HG03378 (cell line): ENCODE data around the gene SGCE.

Experiments used
- ATAC-seq: cut with Tn5 transposase; IDR thresholded peaks from one replicate; pipeline ENCODE4 v1.9.1; 2021; ENCODE audit warnings: mild to moderate bottlenecking, moderate library complexity; ENCODE audit not compliant: unreplicated experiment

The SGCE gene

GRCh38 chr7:94630855-94631254 is 25.1 kb downstream of the SGCE start:
- no peak for ATAC-seq

DNA sequence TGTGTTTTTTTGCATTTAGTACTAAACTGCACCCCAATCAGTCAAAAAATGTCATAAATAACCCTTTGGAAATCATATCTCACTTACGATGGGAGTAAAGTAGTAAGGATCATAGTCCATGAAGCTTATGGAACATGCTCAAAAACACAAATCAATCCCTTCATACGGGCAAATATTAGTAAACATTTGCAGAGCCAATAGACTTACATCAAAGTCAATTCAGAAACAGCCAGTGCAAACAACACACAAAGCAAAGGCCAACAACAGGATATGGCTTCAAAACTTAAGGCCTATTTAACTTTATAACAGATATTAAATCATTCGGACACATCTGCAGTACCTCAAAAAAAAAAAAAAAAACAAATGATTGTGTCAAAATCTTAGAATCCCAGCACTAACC is 32.1 kb downstream of the SGCE start:
- ATAC-seq, result no peak

DNA sequence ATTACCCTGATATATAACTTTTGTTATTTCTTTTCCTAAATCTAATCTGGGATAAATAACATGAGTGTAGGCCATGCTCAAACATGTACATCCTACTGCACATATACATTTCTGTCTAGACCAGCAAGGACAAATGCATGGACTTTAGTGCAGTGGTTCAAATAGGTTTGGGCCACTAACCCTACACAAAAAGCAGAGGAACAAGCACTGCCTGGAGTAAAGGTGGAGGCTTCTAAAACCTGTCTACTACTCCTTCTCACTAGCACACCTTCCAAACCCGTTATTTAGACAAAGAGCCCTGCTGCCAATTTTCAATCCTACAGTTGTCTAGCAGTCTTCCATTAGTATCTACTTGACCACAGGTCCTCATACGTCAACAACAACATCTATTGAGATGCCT is 34.8 kb downstream of the SGCE start:
- ATAC-seq, result no peak

- ATAC-seq, result peak; percentile 99
Measured at GRCh38 chr7:94620703-94621118, 35.2 kb downstream of the SGCE start.

DNA sequence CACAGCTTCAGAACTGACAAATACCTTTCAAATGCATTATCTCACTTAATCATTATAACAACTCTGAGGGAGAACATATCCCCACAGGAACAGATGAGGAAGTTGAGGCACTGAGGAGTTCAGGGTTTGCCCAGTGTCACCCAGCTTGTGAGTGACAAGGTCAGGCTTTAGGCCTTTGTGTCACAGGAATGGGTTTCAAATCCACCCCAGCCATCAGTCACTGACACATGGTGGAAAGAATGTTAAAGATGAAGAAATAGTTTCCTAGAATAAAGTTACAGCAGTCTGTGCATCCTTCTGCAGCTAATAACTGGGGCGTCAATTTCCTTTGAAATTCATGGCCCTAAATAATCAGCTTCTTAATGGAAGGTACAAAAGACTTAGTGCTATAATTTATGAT is 37.8 kb downstream of the SGCE start:
- ATAC-seq, result no peak

DNA sequence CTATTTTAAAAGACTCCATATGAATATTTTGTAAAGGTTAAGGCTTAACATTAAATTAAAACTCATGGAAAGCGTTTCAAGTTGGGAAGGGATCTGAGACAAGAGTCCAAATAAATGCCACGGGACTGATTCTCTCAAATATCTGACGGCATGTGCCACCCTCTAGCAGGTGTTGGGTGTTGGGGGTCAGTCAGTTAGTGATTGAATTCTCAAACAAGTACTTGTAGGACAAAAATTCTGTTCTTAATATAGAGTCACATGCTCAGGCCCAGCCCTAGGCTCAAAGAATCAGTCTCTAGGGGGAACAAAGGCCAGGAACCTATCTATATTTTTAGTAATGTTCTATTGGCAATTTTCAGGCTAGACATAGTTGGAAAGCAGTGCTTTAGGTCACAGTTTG is 39.1 kb downstream of the SGCE start:
- ATAC-seq, result no peak

DNA sequence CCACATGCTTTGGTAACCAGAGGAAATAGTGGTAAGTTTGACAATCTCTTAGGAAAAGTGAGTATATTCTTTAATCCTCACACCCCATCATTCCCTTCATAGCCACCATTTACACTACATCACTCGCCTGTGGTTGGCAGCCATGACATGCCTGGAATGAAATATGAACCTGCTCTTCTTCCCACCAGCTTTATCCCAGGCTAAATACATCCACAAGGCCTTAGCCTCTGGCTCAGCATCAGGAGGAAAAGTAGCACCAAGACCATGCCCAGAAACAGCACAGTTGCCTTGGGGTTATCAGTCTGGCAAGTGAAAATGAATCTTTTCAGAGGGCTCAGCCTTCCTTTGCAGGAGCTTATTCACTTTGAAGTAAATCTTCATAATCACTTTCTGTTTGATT is 40.3 kb downstream of the SGCE start:
- no peak for ATAC-seq

DNA sequence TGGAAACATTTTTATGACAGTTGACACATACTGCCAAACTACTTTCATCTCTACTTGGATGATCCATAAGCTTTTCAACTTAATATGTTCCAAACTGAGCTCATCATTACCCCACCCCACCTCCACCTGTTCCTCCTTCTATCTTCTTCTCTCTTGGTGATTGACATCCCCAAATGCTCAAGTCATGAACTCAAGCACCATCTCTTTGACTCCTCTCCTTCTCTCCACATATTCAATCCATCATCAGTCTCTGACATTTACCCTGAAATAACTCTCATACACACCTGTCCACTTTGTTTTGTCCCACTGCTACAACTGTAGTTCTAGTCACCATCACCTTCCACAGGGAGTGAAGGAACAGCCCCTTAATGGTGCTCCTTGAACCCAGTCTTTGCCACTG is 43.3 kb downstream of the SGCE start:
- no peak for ATAC-seq

DNA sequence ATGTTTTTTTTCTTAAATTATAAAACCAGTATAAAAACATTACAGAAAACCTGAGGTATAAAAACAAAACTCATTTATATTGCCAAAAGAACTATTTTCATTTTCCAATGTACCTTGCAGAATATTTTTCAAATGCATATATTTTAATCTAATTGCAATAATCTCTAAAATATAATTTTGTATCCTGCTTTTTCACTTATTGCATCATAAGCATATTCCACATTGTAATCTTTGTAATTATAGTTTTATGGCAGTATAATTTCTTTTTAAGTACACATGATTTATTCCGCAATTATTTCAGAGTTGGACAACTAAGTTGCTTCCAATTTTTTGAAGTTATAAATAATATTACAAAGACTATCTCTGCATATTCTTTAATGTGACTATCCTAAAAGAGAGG is 43.7 kb downstream of the SGCE start:
- no peak for ATAC-seq

- no peak for ATAC-seq
Measured at GRCh38 chr7:94609561-94609960, 46.4 kb downstream of the SGCE start.

DNA sequence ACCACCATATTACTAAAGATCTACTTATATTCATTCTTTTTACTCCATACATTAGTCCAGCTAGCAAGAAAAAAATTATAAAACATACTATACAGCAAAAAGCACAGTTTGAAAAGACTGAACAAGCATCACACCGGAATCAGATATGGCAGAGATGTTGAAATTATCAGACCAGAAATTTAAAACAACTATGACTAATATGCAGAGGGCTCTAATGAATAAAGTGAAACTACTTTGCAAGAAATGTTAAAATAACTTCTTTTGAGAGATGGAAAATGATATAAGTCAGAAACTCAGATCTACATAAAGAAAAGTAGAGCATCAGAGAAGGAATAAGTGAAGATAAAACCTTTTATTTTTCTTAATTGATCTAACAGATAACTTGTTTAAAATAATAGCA is 50.9 kb downstream of the SGCE start:
- peak; percentile 83 for ATAC-seq

DNA sequence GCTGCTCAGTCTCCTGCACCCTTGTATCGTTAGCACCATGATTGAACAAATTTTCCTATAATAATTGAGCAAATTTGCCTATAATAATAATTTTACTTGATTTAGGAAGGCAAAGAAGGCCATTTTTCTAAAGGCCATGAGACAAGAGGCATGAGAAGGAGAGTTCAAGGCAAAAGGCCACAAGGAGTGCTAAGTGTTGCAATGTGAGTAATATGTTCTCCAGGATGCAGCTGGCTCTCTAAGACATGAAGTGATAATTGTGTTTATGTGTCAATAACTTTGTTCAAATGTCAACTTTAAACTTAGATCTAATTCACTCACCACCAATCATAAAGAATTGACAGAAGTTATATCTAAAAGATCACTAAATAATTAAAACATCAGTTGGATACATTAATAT is 53.8 kb downstream of the SGCE start:
- no peak for ATAC-seq

DNA sequence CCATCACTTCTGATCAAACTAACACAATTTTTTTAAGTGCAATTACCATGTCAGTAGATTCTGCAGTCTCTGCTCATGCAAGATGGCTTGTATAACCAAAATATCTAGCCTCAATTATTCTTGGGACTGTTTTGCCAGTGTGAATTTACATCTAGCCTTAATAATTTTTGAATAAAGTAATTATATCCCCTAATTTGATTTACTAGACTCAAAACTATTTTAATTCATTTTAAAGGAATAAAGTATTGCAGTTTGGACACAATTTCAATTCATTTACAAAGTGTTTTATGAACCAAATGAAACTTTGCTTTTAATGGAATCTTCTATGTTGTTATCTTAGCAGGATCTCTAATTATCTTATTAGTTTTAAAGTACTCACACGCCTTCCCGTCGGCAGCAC is 55.7 kb downstream of the SGCE start:
- ATAC-seq, result no peak

- no peak for ATAC-seq
Measured at GRCh38 chr7:94595717-94596116, 60.2 kb downstream of the SGCE start.

GRCh38 chr7:94594882-94595281 is 61.1 kb downstream of the SGCE start:
- ATAC-seq, result no peak

DNA sequence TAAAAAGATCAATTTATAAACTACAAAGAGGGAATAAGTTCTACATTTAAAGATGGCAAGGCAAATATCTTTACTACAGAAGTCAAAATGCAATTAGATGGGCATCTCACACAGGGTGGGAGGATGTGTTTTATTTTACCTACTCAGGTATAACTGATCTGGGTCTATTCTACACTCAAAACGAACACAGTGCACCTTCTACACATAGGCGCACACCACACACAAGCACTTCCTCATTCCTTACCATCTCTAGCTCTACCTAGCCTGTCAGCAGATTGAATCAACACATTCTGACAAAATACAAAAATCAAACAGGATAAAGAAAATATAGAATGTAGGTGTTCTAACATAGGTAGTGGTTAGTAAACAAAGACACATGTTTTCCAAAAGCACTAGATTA is 64.8 kb downstream of the SGCE start:
- peak; percentile 72 for ATAC-seq

DNA sequence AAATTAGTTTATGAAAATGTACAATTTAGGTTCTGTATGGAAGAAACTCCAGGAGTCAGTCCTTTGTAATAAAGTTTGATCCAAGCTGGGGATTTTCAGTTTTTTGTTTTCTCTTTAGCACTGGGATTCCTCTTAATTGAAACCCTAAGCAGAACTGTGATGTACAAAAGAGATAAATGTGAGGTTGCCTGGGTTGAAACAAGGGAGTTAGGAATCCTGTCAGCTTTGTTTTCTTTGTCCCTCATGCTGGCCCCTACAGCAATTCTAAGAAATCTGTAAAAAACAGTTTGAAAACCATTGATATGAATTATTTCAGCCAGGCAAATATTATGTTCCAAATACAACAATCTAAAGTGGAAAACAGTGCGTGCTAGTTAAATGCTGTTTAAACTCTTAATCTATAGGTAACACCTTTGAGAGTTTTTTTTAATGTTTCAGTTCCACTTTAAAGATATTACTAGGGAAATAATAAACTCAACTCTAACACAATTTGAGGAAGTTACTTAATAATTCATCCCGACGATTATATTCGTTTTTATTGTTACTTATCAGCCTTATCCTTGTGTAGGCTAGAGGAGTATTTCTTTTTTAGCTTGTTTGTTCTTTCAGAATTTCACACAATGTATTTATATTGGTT is 65.3 kb downstream of the SGCE start:
- ATAC-seq, result peak; percentile 52

GRCh38 chr7:94588075-94588474 is 67.9 kb downstream of the SGCE start:
- ATAC-seq, result no peak

DNA sequence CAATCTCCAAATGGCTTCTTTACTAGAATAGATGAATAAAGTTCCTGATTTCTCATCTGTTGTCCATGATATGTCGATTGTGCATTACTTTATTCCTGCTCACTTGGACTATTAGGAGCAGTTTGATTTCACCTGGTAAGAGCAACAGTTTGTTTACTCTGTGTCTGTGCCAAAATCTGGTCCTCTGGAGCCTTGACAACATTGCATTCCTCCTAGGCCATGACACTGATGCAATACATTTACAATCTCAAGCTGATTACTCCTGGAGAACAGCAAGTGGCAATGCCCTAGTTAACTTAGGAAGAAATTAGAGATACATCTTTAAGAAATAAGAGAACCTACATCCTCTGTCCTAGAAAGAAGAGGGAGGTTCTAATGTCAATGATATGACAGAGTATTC is 71.8 kb downstream of the SGCE start:
- ATAC-seq, result no peak

DNA sequence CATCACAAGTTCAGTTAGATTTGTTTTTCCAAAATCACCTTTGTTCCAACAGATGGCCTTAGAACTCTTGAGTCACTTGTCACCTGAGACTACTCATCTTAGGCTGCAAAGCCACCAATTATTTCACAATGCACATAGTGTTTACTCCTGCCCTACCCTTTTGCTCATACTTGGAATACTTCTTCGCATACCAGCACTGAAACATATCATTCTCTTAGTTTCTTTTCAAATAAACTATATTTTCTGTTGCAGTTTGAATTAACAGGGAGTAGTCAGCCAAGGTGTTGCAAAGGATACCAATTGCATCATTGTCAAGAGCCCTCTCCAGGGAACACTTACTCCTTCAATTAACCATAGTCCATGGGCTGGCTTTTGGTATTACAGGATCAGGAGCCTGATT is 75.3 kb downstream of the SGCE start:
- ATAC-seq, result no peak

DNA sequence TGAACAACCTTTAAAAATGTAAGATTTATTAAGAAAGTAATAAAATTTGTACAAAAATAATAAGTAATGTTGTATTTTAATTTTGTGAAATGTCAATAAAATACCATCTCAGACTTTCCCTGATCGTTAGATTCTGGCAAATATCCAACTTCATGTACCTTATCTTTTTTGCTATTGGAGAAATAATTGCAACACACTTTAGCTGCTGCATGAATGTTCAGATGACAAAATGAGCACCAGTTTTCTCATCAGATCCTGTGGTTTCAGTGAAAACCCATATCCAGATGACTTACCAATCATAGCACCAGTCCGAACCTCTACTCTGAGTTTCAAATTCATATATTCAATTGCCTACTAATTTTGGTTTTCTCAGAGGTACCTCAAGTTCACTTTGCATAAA is 76.5 kb downstream of the SGCE start:
- no peak for ATAC-seq

- ATAC-seq, result no peak
Measured at GRCh38 chr7:94578614-94579013, 77.3 kb downstream of the SGCE start.

DNA sequence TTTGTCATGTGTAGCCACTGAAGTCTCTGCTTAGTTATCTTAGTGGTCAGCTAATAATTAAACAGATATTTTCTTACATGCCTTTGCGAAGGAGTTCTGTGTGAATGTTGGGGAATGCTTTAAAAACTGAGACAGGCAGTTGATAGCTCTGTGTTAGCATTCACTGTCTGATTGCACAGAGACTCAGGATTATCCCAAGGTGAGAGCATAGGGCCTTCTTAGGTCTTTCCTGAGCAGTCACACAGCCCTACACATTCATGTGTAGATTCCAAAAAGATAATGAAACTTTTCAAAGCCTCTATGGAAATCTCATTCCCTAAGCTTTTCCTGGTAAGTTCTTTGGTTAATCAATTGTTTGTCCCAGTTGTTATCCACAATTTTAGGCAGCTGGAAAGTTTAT is 78.6 kb downstream of the SGCE start:
- ATAC-seq, result no peak

DNA sequence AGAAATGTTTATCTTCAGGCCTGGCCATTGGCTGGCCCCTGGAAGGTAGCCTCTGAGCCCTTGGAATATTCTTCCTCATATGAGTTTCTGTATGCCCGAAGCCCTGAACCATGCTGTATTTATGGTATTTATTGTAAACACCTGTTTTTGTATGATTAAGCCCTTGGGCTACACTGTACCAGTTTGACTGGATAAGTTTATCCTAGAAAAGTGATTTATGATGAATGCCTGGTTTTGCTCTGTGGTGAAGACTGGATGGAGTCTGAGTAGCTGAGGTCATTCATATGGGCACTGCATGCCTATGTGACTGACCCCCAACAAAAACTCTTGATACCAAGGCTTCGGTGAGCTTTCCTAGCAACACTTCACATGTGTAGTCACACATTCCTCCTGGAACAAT is 79.6 kb downstream of the SGCE start:
- ATAC-seq, result no peak
